CD4-positive, alpha-beta T cell treated with Interleukin-4 for 1 hour (primary cell): ENCODE measurements around the gene VCAM1.

Experiments used
- DNase-seq, 2 donors: peaks; one replicate each; pipeline ENCODE4 v3.0.0-alpha.2; 2020 to 2022

VCAM1 gene

DNA sequence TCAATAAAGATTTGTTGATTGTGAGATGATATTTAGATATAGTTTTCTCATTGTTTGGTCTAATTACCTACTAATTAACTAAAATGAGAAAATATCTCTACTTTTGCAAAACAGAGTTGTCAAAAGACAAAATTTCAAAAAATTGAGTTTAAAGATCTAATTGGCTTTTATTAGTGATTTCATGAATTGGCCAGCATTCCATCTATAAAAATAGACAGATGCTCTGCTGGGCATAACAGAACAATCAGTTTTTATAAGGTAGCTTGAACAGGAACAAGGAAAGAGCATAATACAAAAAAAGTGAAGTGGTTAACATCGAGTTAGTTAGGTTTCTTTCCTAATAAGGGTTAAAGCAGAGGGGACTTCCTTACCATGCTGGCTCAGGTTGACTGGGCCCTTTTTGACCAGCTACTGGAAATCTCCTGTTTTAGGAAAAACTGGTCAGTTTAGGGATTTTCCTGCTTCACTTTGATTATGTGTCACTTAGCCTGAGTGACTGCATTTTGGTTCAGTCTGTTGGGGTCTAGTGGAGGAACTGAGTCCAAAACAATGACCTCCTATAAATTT is 63.0 kb downstream of the VCAM1 start:
- no peak for DNase-seq

- DNase-seq = no peak
Measured at GRCh38 chr1:100785470-100786052, 66.0 kb downstream of the VCAM1 start.

- no peak for DNase-seq
Measured at GRCh38 chr1:100786870-100787269, 67.3 kb downstream of the VCAM1 start.
